ENCODE data around the gene ATG16L2.

ATG16L2 gene, protein sequence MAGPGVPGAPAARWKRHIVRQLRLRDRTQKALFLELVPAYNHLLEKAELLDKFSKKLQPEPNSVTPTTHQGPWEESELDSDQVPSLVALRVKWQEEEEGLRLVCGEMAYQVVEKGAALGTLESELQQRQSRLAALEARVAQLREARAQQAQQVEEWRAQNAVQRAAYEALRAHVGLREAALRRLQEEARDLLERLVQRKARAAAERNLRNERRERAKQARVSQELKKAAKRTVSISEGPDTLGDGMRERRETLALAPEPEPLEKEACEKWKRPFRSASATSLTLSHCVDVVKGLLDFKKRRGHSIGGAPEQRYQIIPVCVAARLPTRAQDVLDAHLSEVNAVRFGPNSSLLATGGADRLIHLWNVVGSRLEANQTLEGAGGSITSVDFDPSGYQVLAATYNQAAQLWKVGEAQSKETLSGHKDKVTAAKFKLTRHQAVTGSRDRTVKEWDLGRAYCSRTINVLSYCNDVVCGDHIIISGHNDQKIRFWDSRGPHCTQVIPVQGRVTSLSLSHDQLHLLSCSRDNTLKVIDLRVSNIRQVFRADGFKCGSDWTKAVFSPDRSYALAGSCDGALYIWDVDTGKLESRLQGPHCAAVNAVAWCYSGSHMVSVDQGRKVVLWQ

DNA sequence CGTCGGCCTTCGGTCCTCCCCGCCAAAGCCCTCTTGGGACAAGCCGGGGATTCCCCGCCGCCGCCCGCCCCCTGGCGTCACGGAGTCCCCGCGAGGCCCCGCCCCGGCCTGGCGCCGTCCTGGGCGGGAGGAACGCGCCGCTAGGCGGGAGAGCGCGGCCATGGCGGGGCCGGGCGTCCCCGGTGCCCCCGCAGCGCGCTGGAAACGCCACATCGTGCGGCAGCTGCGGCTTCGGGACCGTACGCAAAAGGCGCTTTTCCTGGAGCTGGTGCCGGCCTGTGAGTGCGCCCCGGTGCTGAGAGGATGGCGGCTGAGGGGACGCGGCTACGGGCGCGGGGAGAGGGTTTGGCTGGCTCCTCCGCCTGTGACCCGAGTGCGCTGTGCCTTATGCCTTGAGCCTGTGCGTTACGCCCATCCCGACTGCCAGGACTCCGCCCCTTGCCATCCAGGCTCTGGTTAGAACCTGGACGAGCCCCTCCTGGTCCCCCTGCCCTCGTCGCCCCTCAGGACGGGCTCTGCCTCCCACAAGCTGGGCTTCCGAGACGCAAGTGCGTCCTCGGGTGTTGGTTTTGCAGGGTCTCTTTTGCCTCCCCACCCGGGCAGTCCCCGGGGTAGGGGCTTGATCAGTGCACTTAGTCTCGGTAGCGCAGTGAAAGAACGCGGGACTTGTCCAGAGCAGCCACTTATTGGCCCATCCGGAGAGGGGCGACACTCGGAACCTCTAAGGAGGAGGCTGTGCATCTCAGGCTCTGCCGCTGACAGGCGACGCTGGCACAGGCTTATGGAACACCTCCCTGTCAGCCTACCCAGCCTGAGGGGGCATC, at the start of gene ATG16L2:
ATG16L2 (plus strand) TSS at position 126 of the 824 bp plus-strand sequence; CDS start at position 161, 35 bp downstream.
- peak; percentile 95 for DNase-seq (ENCODE audit: low spot score)

DNA sequence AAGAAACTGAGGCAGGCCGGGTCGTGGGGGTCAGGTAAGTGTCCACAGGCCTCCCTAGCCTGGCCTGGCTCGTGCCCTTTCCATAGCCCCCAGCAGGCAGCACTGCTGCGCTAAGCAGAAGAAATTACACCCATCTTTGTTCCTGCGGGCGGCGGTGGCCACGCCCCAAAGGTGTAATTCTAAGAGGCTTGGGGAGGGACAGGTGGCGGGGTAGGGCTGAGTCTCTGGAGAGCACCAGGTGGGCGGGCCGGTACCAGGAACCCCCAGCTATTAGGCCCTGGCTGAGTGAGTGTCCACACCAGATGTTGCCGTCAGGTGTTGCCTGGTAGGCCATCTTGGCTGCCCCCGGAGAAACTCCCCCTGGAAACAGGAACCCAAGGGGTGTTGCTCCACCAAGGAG, 49.7 kb upstream of the ATG16L2 start:
- no peak for DNase-seq (ENCODE audit: low spot score)

DNA sequence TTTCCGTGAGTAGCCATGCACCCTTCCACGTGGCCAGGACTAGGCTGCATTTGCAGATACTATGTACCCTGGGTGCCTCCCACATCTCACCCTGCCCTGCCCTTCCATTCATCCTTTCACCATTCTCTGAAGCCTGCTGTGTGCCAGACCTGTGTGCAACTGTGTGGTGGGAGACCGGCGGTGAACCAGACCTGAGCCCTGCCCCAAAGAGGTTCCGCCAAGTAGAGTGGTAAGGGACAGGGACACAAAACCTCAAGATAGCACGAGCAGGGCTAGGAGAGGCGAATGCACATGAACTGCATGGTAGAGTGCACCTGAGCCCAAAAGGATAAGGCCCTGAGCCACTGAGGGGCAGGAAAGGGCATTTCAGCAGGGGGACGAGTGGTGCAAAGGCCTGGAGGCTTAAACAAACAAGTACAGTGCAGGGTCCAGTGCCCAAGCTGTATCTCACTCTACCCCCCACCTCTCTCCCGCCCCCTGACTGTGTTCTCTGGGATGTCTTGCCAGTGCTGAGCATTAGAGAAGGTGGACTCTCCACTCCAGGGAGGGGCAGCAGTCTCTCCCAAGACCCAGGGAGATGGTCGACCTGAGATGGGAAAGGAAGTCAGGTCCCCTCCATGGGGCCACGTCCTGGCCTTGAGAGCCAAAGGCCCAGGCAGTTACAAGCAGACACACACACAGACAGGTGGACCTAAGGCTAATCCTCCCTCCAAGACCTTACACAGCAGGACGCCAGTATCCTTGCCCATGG, 47.9 kb upstream of the ATG16L2 start:
- DNase-seq (ENCODE audit: low spot score) = no peak

DNA sequence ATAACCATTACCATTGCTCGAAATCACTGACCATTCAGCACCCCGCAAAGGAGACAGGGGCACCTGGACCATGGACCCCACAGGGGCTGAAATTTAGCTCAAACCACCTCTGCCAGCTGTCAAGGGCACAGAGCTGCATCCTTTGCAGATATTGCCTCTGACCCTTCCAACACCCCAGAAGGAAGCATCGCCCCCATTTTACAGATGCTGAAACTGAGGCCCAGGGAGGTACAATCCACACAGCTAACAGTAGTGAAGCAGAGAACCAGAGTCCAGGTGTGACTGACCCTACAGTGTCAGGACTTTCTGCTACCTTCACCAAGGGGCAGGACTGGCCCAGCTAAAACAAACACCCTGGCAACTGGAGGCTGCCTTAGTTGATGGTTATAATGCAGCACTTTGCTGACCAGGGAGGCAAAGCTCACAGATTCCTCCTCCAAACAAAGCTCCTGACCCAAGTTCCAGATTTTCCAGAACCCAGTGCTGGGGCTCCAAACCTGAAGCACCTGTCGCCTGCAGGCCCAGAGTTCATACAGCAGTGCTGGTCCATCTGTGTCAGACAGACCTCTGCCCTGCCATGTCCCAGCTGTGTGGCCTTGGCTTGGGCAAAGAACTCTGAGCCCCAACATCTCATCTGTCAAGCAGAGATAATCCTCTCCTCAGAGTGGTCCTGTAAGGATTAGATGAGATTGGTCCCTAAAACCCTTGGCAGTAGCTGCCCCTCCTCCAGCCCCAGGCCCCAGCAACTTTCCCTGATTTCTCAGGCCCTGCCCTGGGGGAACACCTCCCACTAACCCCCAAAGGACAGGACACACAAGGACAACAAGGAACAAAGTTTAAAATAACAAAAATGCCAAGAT, 46.8 kb upstream of the ATG16L2 start:
- no peak for DNase-seq (ENCODE audit: low spot score)

DNA sequence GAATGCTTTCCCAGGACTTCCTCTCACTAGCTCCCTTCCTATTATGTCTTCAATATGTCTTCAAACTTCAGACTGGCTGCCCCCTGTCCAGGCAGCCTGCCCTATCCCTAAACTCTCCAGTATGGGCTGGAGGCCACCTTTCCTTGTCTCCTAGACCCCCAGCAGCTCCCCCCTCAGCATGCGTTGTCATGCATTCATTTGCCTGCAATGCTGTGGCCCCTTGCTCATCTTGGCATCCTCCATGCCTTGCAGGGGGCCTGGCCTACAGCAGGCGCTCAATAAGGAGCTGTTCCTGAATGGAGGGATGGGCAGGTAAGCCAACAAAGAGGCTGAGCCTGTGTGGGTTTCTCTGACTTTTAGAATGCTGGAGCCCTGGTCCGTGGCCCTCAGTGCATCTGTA, 45.6 kb upstream of the ATG16L2 start:
- no peak for DNase-seq (ENCODE audit: low spot score)

DNA sequence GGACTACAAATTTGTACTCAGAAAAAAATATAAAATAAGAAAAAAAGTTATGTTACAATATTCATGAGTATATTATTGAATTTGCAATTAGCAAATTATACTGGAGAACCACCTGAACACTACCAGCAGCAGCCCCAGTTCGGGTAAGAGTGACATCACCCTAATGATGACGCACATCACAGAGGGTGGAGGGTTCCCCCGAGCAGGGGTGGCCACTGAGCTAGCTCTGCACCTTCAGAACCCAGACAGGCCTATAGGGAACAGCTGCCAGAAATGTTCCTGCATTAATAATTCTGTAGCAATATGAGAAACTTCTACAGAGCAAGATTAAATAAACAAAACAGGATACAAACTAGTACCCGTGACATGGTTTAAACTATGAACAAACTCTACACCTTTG, 44.5 kb upstream of the ATG16L2 start:
- DNase-seq (ENCODE audit: low spot score) = no peak

DNA sequence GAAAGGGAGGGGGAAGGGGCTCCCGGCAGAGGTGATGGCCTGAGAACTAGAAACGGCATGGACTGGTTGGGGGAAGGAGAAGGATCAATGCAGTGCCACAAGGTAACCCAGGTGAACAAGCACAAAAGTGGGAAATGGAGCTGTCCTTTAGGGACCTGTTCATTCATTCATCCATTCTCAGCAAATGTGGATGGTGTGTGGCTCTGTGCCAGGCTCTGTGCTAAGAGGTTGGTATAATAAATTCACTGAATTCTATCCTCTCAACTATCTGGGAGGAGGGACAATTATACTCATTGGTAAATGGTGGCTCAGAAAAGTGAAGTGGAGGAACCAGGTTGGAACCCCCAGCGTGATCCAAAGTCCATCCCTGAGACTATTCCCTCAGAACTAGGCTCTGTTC, 43.4 kb upstream of the ATG16L2 start:
- no peak for DNase-seq (ENCODE audit: low spot score)

DNA sequence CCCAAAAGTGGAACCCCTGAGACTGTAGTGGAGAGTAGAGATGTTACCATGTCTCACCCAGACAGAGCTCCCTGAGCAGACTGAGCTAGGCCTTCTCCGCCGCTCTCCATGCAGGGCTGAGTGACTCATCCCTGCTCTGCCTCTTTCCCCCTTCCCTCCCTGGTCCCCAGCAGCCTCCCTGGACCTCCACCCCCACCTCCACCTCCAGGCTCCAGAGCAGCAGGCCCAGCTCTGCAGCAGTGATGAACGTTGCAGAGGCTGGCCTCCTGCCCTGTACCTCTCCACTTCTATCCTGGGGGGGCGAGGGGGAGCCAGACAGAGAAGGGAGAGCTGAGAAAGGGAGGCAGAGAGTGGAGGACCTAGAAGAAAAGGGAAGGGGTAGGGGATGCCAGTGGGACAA, 42.7 kb upstream of the ATG16L2 start:
- peak; percentile 72 for DNase-seq (ENCODE audit: low spot score)

DNA sequence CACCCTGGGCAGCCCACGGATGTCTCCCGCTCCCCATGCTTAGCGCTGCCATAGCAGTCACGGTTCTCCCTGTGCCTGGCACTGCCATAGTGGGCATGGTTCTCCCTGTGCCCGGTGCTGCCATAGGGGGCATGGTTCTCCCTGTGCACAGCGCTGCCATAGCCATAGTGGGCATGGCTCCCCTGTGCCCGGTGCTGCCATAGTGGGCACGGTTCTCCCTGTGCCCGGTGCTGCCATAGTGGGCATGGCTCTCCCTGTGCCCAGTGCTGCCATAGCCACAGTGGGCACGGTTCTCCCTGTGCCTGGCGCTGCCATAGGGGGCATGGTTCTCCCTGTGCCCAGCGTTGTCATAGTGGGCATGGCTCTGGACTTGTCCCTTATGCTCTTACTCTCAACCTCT, 42.2 kb upstream of the ATG16L2 start:
- no peak for DNase-seq (ENCODE audit: low spot score)

DNA sequence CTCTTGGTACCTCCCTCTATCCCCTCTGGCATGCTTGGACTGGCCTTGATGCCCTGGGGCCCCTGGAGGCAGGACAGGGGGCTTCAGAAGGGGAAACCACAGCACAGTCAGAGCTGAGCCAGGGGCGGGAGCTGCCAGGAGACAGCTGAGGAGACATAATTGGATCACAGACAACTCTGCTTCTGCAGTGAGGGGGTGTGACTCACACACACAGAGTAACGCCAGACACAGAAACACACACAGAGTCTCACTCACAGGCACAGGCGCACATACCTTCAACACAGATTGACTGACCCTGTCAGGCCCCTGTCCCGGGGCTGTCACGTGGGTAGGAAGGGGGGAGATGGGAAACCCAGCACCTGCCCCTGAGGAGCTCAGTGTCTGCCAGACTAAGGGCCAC, 40.9 kb upstream of the ATG16L2 start:
- DNase-seq (ENCODE audit: low spot score) = peak; percentile 98

DNA sequence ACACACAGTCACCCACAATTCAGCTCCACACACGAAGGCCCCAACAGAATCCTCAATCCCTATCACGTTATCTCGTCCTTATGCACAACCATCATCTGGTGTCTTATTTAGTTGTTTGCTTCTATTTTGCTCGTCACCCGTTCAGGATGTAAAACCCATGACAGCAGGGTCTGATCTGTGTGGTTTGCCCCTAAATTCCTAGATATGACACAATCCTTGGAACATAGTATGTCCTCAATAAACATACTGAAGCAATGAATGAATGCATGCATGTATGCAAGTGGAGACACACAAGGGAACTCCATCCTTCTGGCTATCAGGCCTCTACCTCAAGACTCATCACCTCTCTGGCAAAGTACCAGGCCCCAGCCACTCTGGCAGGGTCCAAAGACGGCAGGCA, 40.5 kb upstream of the ATG16L2 start:
- DNase-seq (ENCODE audit: low spot score) = no peak

DNA sequence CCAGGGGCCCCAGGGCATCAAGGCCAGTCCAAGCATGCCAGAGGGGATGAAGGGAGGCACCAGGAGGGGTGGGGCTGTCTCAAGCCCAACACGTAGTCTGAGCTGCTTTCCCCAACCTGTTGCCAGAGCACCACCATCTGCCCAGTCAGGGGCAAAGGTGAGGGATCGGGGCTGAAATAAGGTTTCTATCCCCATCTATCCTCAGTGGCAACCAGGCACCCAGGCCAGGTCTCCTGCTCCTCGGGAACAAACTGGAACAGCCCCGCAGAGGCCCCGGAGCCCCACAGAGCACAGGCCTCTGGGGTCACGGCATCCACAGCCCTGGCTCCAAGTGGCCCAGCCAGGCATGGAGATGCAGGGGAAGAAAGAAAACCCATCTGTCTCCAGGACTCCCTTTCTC, 39.7 kb upstream of the ATG16L2 start:
- no peak for DNase-seq (ENCODE audit: low spot score)

DNA sequence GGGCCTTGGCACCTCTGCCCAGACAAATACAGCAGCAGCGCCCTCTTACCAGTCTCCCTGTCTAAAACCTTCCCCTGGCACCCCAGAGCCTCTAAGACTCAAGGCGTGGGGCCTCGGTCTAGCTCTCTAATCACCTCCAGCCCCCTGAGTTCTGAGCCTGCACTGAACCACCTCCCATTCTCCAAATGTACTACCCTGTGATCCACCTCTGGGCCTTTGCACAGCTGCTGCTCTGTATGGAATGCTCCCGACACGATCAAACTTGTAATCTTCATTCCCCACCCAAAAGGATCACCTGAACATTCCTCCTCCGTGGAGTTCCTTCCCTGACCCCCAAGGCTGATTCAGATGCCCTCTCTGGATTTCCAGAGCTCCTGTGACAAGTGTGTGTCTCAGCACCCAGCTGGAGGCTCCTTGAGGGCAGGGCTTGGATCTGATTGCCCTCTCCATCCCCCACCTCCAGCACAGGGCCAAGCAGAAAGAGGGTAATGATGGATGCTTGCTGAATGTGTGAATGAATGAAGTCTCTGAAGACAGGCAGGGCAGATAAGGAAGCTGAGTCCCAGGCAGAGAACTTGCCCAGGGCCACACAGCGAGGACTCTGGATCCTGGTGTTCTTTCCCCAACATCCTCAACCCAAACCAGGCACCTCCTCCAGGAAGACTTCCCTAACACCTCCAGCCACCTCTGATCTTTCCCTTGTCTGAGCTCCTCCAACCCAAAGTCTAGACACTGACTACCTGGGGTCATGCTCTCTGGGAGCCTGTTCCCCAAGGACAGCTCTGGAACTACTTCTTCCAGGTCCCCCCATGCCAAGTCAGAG, 38.7 kb upstream of the ATG16L2 start:
- no peak for DNase-seq (ENCODE audit: low spot score)

DNA sequence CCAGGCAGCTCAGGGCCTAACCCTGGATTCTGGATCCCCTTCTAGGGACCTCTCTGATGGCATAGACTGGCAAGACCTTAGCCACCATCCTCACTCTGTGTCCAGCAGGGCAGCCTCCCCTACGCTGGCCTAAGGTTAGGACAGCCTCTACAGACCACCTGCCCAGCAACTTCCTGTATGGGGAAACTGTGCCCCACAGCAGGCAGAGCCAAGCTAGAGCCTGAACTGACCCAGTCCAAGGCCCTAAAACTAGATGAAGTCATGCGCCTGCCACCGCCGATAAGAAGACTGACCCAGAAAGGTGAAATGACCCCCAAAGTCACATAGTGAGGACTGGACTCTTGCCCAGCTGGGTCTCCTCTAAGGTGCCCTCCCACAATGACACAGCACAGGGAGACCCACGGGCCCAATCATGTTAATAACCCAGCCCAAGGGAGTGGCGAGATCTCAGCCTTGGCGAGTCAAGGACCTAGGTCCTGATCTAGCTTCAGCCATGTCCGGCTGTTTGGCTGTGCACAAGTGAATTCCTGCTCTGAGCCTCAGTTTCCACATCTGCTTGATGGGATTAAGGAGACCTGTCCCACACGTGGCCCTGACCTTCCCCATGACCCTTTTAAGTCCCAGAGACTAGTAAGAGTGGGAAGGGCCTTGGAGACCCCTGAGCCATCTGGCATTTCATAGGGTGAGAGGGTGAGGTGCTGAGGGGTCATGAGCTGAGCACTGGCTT, 37.9 kb upstream of the ATG16L2 start:
- no peak for DNase-seq (ENCODE audit: low spot score)

DNA sequence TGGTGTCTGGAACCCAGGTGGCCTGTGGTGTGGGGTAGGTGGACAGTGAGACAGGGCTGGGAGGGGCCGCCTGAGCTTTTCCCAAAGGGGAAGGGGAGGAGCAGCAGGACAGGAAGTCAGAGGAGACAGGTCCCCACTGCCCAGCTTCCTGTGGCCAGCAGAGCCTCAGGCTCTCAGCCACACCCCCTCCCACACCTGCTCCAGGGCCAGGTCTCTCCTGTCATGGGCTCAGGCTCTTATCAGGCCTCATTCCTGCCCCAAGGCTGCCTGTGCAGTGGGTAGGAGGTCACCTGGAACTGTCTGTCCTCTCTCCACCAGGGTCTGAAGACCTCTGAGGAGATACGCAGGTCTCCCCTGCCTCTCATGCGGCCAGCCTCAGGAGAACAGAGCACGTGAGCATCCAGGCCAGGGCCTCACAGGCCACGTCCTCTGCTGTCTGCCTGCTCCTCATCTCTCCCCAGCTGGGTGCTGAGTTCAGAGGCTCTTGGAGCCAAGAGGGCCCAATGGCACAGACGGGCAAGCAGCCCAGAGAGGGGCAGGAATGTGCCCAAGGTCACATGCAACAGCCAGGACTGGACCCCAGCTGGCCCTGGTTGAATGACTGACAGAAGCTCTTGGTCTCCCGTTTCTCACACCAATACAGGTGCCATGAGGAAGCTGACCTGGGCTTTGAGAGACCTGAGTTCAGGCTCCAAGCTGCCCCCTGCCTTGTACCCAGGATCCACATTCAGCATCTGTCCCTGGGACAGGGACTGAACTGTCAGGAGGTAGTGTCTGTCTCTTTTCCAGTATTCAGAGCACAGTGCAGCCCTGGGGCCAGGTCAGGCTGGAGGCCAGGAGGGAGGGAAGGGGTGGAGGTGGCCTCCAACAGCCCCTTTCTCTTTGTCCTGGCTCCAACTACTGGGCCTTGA, 37.1 kb upstream of the ATG16L2 start:
- DNase-seq (ENCODE audit: low spot score) = no peak

DNA sequence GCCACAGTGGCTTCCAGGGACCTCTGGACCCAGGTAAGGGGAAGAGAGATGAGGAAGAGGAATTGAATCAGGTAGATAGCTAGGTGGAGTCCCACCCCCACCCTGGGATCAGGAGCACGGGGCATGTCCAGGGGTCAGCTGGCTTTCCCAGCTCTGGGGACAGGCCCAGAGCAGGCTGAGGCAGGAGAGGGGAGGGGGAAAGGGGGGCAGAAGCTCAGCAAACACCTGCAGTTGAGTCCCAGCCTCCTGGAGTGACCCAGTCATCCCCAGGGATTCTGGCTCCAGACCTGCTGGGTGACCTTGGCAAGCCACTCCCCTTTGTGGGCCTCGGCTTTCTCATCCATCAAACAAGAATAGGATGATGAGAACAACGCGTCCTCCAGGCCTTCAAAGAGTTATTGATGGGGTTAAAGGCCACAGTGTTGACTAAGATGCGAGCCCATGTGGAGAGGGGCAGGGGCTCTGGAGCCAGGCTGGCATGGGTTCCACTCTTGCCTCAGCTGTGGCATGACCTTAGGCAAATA, 36.4 kb upstream of the ATG16L2 start:
- no peak for DNase-seq (ENCODE audit: low spot score)

DNA sequence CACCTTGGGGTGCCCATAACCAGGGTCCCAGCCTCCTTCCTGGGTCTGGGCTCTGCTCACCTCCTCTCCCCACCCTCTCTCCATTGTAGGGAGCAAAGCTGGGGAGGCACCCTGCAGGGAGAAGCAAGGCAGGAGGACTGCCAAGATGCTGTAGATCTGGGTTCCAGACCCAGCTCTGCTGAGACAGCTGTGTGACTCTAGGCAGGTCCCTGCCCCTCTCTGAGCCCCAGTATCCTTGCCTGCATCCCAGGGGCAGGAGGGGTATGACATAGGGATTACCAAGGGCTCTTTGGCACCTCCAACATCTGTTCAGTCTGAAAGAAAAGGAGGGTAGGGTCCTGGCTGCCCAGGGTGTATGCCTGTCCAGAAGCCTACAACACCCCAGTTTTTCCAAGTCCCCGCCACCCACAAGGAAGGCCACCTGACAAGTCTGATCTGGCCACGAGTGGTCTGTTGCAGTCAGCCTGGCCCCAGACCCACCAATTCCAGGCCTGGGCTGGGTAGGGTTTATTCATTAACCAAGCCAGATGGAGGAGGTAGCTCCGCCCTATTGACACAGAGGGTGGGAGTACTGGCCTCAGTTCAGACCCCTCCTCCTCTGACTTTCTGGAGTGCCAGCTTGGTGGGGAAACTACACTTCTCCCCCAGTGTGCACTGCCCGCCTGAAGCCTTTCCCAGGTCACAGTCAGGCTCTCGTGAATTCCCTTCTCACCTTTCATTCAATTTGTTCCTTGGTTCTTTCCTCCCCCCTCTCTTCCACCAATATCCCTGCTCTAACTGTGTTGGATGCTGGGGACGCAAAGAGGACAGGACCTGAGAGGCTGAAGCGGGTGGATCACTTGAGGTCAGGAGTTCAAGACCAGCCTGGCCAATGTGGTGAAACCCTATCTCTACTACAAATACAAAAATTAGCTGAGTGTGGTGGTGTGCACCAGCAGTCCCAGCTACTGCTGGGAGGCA, 35.4 kb upstream of the ATG16L2 start:
- no peak for DNase-seq (ENCODE audit: low spot score)
